OCI-LY3 (cell line): ENCODE measurements around the gene HCST.

ENCODE experiments used
- CTCF ChIP-seq: fragments of 200-600, 300-600 bp; sonication (generic); IDR thresholded peaks from 2 replicates; pipeline ENCODE4 v1.5.1; 2014; ENCODE audit warnings: antibody characterized with exemption, low read length, low read depth
- EZH2phosphoT487 ChIP-seq: fragments of 200-600 bp; shearing (Covaris generic); IDR thresholded peaks from 2 replicates; pipeline ENCODE4 v1.6.1; 2018; ENCODE audit warnings: antibody characterized with exemption, mixed run types, low read depth

- TF ChIP-seq CTCF (no peak), EZH2phosphoT487 (no peak)
Measured at GRCh38 chr19:35925501-35925900, 23.2 kb downstream of the HCST start.
